ENCODE data around the gene EPHB6.

GRCh38 chr7:142899661-142900060, 44.8 kb downstream of the EPHB6 start:
- TF ChIP-seq CTCF (IDR thresholded peaks at IDR 0.05 in 2 of 3, conservative IDR thresholded peaks at IDR 0.05 in 1 of 3; ENCODE audit: control insufficient read depth in 2 of 3, extremely low read depth in 1 of 3, insufficient read depth in 1 of 3, low read depth in 3 of 3, low read length in 3 of 3) (no peak), ZNF592 (IDR thresholded peaks at IDR 0.05) (no peak)
